Tibial nerve (tissue), 3 donors: ENCODE results near the gene TNRC6C.

Experiments
- POLR2A ChIP-seq, 2 donors: fragments of 450-650 bp; IDR thresholded peaks; one replicate each; pipeline ENCODE4 v1.6.1; 2017; ENCODE audit warnings: antibody characterized with exemption in 2 of 2, mild to moderate bottlenecking in 2 of 2, moderate library complexity in 2 of 2
- TF ChIP-seq, protein P1 (sequence below), 5 experiments: fragments of 200-600 bp in 3 of 5; fragments of 450-650 bp in 2 of 5; sonication (generic) in 3 of 5; IDR thresholded peaks; one replicate each; pipeline ENCODE4 v1.5.1; 2016 to 2019; ENCODE audit warnings: antibody characterized with exemption in 5 of 5, mild to moderate bottlenecking in 3 of 5, moderate library complexity in 2 of 5

DNA sequence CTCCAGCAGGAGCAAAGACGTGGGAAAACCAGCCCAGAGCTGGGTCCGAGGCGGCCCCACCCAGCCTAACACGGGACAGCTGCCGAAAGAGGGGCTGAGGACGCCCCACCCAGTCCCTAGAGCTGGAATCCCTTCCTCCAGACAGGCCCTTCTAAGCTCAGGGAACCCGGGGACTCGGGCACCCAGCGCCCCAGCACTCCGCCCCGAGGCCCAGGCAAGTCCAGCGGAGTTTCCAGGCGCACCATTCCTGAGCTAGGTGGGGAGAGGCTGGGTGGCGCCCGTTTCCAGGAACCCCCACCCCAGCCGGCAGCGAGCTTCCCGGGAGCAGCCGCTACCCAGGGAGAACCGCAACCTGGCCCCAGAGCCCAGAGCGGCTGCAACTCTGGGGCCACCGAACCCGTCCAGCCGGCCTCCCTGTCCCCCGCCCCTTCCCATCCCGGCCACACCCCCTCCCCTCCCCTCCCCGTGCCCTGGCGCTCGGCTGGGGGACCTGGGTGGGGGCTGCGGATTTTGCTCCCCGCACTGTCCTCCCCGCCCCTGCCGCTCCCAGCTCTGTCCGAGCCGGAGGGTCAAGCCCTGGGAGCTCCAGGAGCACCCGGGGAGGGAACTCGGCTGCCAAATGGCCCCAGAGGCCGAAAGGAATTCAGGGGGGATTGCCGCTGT, 169.5 kb downstream of the TNRC6C start:
- TF ChIP-seq, protein P1, sequence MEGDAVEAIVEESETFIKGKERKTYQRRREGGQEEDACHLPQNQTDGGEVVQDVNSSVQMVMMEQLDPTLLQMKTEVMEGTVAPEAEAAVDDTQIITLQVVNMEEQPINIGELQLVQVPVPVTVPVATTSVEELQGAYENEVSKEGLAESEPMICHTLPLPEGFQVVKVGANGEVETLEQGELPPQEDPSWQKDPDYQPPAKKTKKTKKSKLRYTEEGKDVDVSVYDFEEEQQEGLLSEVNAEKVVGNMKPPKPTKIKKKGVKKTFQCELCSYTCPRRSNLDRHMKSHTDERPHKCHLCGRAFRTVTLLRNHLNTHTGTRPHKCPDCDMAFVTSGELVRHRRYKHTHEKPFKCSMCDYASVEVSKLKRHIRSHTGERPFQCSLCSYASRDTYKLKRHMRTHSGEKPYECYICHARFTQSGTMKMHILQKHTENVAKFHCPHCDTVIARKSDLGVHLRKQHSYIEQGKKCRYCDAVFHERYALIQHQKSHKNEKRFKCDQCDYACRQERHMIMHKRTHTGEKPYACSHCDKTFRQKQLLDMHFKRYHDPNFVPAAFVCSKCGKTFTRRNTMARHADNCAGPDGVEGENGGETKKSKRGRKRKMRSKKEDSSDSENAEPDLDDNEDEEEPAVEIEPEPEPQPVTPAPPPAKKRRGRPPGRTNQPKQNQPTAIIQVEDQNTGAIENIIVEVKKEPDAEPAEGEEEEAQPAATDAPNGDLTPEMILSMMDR (IDR thresholded peaks at IDR 0.05), result no peak
- no peak for TF ChIP-seq POLR2A (IDR thresholded peaks at IDR 0.05)
